ENCODE measurements around the gene CDC42EP4. TPM values are rescaled to one million over a fixed set of nuclear protein-coding genes. Genes with fewer than 3 reads are reported as not detected.
"Not testable (repeated sequence)": the region's sequence is repeated elsewhere in the genome, so short reads cannot be mapped to it uniquely, and the experiment has no call there.

Gene CDC42EP4
- total RNA-seq, 1 donor from 2014 or later, result 38.9 TPM

DNA sequence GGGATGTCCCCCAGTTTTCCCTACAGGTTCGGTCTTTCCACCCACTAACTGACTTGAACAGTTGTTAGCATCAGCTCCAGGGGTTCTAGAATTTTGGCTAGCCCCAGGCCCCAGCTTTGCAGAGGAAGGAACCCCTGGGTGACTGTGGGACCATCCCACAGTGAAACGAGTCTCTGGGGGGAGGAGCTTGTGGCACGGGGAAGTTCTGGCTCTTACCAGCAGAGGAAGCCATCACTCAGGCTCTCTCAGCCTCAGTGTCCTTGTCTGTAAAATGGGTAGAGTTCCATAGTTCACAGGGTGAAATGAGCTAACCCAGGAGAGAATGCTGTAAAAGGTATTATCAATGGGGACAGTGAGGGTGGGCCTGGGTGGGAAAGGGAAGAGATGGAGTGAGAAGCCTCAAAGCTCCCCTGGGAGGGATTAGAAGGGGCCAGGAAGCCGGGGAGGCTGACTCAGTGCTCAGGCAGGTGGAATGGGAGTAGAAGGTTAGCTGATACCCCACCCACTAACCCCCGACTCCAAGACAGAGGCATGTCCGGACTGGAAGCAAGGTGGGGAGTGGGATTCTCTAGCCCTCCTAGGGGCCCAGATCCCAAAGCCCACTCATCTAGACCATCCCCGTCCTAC lies 30.9 kb upstream of the CDC42EP4 start:
- DNase-seq, result no peak

DNA sequence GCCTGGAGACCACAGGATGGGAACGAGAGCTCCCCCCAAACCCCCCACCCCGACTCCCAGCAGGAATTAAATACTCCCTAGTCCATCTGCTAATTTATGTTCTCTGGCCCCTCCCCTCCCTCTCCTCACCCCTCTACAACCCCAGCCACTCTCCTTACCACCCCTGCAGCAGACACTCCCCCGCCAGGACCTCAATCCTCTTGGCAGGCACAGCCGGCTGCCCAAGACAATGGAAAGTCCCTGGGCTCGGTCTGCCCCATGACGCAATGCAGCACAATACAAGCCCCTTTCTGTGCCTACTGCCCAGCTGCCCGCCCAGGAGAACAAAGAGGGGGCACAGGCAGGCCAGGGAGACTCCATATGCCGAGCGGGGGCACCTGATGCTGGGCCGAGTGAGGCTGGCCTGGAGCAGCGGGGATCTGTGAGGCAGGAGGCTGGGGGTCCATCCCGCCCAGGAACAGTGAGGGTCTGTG lies 30.3 kb upstream of the CDC42EP4 start:
- peak; percentile 94 for DNase-seq

DNA sequence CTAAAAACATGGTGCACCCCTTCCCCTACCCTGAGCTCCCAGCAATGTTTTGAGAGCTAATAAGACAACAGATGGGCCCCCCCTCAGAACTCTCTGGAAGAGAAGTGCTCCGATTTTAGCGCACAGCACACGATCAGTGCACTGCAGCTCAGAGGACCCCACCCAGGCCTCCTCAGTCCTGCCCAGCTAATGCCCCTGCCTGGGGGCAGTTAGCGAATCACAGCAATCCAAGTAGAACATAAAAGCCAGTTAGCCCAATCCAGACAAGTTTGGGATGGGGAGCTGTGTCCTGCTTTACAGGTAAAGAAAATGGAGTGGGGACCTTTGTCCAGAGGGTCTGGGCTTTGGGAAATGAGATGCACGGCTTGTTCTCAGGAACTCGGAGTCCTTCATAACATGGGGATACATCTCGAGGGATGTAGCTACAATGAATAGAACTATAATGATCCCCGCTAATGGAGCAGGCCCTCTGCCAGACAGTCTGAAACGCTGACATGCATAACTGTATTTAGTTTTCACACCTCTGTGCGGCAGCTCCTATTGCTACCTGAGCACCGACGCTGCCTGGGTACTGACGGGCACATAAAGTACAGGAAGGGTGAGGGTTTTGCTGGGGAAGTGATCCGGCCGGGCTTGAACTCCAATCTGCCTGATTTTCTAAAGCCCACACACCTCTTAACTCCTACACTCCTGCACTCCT lies 29.7 kb upstream of the CDC42EP4 start:
- DNase-seq, result no peak

DNA sequence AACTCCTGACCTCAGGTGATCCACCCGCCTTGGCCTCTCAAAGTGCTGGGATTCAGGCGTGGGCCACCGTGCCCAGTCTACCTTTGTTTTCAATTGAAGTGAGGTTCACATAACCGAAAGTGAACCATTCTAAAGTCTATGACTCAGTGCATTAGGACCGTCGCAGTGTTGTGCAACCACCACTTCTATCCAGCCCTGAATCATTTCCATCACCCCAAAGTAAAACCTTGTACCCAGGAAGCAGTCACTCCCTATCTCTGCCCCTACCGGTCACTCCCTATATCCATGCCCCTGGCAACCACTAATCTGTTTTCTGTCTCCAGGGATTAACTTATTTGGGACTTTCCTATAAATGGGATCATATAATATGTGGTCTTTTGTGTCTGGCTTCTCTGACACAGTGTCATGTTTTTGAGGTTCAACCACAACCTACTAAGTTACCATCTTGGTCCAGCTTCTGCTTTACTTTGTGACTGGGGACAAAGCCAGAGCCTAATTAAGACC lies 28.3 kb upstream of the CDC42EP4 start:
- DNase-seq, result no peak

DNA sequence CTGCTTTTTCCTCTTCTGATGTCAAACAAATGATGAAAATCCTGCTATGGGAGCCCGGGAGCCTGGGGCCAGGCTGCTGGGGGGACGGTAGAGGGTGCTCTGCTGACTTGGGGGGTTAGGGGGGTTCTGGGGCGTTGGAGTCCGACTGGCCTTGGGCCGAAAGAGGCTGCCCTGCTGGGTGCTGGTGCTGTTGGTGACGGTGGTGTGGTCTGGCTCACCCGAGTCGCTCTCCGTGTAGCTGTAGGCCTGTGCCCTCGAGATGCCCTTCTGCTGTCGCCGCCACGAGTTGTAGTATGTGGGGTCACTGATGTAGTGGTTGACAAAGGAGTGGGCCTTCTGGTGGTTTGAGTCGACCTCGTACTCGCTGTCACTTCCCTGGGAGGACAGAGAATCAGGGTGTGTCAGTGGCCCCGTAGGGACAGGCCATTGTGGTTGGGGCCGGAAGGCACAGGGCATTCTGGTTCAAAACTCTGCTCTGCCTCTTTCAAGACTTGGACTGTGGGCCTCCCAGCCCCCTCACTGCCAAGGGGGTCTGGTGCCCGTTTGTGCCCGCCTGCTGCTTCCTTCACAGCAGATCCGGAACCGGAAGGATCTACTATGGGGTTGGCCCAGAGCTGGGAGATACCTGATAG lies 26.9 kb upstream of the CDC42EP4 start:
- no peak for DNase-seq

DNA sequence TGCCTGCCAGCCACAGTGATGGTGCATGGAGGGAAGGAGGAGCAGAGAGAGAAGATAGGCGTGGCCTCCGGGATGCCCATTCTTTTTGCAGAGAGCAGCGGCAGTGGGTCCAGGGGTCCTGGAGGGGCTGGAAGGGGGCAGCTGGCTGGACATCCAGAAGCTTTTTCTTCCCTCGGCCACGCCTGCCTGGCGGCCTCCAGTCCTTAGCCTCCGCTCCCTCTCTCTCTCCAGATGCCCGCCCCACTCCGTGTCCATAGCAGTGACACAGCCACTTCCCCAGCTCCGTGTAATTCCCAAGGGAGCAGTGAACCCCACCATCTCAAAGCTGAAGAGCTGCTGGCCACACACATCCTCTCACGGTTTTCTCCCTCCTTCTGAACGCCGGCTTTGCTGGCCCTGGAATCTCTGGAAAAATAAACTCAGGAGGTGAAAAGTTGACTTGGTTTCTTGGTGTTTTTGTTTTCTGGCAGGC lies 26.3 kb upstream of the CDC42EP4 start:
- DNase-seq, result peak; percentile 69

DNA sequence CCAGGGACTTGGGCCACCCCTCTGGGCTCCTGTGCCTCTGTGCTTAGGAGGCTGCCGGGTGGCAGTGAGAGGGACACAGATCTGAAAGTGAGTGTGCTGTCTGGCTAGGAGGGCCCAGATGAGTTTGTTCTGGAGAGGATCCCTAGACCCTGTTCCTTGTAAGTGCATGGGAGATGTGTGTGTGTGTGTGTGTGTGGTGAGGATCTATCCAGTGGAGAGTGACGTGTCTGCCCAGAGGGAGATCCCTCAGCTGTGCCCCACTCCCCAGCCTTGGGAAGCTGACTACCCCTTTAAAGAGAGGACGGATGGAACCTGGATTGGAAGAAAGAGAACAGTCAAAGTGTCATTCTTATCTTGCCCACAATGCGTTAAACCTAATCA lies 25.5 kb upstream of the CDC42EP4 start:
- DNase-seq, result no peak

DNA sequence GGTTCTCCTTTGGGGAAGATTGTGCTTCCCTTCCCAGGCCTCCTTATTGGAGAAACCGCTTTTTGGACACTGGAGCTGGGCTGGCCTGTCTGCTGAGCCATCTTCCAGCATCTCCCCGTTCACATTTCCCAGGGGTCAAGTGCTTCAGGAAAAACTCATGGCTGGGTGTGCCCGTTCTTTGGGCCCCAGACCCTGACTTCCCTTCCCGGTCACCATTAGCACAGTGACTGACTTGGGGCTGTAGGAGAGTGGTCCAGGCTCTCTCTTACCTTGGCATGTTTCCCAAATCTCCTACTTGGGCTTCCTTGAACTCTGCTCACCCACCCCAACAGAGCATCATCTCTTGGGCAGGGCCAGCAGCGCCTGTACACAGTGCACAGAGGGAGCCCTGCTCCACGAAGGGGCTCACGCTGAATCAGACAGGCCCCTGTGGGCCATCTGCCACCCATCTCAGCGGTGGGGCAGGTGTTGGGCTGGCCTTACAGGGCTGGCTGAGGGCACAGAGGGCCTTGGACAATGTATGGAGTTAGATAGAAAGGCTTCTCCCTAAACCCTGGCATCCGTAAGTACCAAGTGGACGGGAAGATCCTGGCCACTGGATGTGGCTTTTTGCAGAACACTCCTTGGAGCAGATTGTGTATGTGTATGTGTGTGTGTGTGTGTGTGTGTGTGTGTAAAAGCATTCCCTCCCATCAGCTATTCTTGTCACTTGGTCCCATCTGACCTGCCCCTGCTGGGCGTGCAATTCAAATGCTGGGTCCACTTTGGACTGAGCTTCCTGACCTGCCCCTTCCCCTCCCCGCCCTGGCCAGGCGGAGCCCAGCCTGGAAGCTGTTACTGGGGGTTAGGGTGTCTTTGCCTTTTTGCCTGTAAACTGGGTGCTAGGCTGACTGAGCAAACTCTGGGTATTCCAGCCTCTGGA lies 24.9 kb upstream of the CDC42EP4 start:
- no peak for DNase-seq

DNA sequence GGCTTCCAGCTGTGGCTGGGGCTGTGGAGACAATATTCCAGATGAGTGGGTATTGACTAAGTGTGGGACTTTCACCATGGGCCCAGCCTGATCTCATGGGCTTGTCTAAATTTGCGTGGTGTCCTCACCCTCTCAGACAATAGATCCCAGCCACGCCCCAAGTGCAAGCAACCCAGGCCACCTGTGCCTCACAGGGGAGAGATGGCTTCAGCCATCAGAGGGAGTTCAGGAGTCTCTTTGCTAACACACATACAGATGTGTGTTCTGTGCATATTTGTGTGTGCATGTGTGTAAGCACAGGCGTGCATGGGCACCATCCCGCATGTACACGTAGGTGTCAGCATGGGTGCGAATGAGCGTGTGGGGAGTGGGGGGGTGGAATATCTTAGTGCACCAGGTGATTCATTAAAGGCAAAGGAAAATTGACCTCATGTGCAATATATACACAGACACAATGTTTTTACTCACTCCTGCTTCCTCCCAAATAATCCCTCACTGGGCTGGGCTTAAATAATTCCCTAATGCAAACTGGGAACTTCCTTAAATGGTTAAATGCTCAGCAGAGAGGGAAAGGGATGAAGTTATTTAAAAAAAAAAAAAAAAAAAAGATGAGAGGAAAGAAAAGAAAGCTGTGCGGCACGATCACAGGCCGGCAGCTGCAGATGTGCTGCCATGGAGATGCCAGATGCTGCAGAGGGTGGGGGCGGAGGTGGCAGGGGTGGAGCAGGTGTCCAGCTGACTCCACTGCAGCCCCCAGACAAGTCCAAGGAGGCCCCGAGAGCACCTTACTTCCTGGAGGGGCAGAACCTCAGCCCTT lies 24.0 kb upstream of the CDC42EP4 start:
- DNase-seq, result no peak

DNA sequence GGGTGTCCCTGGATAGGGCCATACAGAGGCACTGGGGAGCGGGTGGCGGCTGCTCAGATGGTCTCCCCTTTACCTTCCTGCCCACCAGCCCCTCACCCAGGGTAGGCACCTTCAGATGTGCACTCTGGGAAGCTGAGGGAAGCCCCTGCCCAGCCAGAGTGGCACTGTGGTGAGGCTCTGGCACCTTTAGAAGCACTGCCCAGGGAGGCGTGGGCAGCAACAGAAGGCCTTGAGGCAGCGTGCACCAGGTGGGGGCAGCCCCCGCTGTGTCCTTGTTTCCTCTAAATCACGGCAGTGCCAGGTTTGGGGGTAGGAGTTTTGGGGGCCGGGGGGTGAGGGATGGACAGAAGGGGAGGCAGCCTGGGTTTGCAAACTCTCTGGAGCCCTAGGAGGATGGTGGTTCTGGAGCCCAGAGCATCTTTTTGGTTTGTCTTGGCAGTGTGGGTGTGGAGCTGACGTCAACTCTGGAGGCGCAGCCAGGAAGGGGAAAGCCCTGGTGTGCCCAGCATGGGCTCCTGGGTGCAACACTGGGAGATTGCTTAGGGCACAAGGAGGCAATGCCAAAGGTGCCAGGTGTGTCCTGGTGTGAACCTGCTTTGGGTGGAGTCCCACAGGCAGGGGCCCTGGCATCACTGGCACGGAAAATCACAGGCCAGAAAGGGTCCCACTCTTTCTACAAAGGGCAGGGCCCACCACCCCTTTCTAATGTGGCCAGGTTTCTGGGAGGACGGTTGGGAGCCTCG lies 23.1 kb upstream of the CDC42EP4 start:
- no peak for DNase-seq

DNA sequence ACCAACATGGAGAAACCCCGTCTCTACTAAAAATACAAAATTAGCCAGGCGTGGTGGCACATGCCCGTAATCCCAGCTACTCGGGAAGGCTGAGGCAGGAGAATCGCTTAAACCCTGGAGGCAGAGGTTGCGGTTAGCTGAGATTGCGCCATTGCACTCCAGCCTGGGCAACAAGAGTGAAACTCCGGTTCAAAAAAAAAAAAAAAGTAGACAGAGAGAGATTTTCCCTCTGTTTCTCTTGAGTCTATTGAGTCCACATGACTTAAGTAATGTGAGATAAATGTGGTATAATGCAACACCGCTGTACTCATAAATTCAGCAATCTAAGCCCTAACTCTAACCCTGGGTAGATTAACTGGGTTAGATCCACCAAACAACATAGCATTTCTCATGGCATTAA lies 21.6 kb upstream of the CDC42EP4 start:
- DNase-seq, result not testable (repeated sequence)

DNA sequence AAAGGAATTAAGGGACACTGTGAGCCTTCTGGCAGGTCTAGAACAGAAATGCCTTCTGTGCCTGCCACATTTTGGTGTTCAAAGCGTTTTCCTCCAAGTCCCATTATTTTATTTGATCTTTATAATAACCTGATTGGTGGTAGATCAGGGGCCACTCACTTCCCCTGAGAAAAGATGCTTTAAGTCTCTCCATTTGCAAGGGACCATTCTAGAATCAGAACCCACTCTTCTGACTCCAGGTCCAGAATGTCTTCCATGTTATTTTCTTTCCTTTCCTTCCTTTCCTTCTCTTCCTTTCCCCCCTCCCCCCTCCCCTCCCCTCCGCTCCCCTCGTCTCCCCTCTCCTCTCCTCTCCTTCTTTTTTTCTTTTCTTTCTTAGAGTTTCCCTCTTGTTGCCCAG lies 19.3 kb upstream of the CDC42EP4 start:
- DNase-seq, result no peak

DNA sequence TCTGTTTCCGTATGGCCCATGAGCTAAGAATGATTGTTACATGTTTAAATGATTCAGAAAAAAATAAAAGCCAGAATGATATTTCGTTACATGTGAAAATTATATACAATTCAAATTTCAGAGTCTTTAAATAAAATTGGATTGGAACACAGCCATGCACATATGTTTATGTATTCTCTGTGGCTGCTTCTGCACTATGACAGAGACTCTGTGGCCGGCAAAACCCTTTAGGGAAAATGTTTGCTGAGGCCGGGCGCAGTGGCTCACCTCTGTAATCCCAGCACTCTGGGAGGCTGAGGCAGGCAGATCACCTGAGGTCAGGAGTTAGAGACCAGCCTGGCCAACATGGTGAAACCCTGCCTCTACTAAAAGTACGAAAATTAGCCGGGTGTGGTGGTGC lies 15.9 kb upstream of the CDC42EP4 start:
- DNase-seq, result no peak

DNA sequence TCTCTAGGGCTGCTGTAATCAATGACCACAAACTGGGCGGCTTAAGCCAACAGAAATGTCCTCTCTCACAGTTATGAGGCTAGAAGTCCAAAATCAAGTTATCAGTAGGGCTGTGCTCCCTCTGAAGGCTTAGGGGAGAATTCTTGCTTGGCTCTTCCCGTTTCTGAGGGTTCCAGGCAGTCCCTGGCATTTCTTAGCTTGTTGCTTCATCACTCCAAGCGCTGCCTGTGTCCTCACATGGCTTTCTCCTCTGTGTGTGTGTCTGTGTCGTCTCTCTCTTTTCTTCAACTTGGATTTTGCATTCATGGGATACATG lies 13.7 kb upstream of the CDC42EP4 start:
- no peak for DNase-seq

DNA sequence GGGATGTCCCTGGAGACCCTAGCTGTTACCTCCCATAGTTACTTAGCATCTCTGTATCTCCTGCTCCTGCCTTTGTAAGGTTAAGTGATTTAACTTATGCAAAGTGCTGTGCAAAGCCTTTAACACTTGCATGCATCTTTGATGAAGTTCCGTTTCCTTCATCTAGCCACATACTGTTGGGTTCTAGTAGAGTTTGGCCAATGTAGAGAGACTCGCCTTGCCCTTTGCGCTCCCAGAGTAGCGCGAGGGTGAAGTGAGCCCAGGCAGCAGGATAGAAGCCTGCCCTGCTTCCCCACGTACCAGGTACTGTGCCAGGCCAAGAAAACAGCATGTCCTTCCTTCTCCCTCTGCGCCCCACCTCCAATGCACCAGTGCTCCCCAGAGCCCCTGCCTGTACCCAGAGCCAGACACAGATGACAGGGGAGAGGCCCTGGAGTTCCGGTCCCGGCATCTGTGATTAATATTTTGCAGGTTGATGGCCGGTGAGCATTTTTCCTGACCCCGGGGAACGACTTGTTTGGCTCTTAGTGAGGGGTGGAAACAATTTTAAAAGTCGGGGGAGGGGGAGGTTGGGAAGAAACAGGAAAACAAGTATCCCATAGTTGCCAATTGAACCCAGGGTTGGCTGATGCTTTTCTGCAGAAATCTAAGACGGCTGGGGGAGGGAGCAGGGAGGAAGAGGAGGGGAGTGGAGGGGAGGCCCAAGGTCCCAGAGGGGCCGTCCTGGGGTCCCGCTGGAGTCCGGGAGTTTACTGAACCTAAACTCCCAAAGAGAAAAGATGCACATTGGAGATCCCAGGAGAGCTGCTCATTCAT lies 13.1 kb upstream of the CDC42EP4 start:
- DNase-seq, result no peak

DNA sequence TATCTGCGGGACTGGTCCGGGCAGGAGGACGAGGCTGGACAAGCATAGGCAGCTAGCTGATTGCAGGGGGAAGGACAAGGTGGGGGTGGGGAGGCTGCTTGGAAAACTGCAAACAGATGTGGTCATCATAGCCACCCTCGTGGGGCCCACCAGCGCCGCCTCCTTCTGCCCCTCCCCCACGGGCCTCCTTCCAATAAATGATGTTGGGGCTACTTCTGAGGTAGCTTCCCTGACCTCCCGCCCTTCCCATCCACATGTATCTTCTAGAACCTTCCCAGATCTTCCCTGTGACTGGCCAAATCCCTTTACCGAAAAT lies 12.3 kb upstream of the CDC42EP4 start:
- peak; percentile 79 for DNase-seq

DNA sequence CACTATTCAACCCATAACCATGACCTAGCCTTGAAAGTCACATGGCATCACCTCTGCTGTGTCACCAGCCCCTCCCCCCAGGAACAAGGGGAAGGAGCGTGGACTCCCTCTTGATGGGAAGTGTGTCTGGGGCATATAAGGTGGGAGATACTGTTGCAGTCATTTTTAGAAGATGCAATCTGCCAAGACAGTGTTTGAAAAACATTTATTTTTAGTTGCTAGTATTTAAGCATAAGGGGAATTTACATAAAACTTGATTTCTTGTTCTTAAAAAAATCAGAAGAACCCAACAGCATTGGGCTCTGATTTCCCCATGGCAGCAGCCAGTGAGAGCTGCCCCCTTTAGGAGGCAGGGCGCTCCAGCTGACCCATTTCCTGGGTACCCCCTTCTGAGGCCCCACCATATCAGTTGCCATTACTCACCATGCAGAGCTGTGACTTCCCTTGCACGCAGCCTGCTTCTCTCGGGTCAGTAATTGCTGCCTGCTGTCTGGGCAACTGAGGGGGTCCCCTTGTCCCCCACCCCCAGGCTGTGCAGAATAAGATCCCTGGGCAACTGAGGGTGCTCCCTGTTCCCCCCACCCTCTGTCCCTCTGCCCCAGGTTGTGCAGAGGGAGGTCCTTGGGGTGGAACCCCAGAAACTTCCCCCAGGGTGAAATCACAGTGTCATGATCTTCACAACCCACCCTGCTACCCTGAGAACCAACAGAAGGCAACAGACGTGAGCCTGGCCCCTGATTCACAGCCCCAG lies 11.8 kb upstream of the CDC42EP4 start:
- no peak for DNase-seq

DNA sequence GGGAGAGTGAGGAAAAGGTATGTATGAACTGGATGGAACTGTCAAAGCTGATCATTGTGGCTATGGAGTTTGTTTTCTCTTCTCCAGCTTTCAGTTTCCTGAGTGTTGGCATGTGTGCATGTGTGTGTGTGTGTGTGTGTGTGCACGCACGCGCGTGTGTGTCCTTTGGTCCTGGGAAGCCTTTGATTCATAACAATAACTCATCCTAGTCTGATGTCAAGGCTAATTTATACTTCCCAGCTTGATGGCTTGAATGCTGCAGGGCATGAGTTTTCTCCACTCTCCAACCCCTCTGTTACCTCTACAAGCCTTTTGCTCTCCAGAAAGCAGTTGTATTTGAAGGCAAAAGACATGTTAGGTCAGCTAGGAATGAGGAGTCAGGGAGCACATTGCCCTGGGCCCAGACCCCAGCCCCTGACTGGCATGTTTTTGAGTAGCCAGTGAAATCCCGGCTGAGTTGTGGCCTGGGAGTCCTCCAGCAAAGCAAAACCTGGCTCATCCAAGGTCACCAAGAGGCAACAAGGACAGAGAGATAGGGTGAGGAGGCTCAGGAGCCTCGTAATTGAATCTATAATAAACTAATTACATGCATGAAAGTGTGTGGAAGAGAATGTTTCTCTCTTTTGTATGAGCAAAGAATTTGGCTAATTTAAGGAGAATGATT lies 8.9 kb upstream of the CDC42EP4 start:
- DNase-seq, result no peak

DNA sequence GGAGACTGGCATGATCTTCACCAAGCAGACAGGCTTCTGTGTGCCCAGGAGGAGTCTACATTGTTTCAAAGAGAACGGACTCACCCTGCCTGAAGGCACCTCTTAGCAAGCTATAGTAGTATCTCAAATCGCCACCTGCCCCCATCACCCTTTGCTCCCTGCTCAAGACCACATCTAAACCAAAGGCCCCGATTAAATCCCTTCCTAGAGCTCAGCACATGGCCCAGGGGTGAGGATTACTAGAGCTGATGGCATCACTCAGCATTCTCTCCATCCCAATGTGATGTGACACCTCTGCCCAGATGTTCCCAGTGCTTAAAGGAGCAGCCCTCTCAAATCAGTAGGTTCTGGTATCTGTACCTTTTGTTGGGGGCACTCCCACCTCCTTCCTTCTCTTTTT lies 8.0 kb upstream of the CDC42EP4 start:
- DNase-seq, result no peak

Data from tongue (tissue), 2 donors.